K562 (cell line): ENCODE measurements around the gene CTSW. TPM values are rescaled to one million over a fixed set of nuclear protein-coding genes. Genes with fewer than 3 reads are reported as not detected.

ENCODE experiments used
- ADNP ChIP-seq: fragments of 200-800 bp; sonication (Bioruptor generic); IDR thresholded peaks from 2 replicates; pipeline ENCODE4 v1.6.1; 2016; ENCODE audit warnings: missing genetic modification characterization, missing compliant biosample characterization
- BCOR ChIP-seq: fragments of 450-650 bp; IDR thresholded peaks from 2 replicates; pipeline ENCODE4 v1.6.1; 2016
- CBX3 ChIP-seq, 2 experiments: IDR thresholded peaks; 1 replicate in 1 of 2; 2 replicates in 1 of 2; pipeline ENCODE4 v1.6.1; 2012; ENCODE audit warnings: inconsistent platforms in 2 of 2, low read length in 2 of 2, borderline replicate concordance in 1 of 2, control low read depth in 1 of 2
- CXXC5 ChIP-seq: fragments of 250-450 bp; sonication (Bioruptor Pico); IDR thresholded peaks from 2 replicates; pipeline ENCODE4 v1.8.0; 2022; ENCODE audit warnings: inconsistent platforms, mild to moderate bottlenecking, moderate library complexity
- FOS ChIP-seq: IDR thresholded peaks from 3 replicates; pipeline ENCODE4 v1.6.1; 2011; ENCODE audit not compliant: insufficient read length; ENCODE audit errors: extremely low read depth
- HDAC2 ChIP-seq: fragments of 450-650 bp; IDR thresholded peaks from 2 replicates; pipeline ENCODE4 v1.6.1; 2016; ENCODE audit warnings: mild to moderate bottlenecking
- NFRKB ChIP-seq: fragments of 450-650 bp; IDR thresholded peaks from 2 replicates; pipeline ENCODE4 v1.6.1; 2016; ENCODE audit warnings: low read depth
- POLR3A ChIP-seq: IDR thresholded peaks from 2 replicates; pipeline ENCODE4 v1.6.1; 2011; ENCODE audit warnings: borderline replicate concordance, mild to moderate bottlenecking, moderate library complexity; ENCODE audit not compliant: insufficient read length, insufficient read depth; ENCODE audit errors: extremely low read depth
- SIN3A ChIP-seq, 2 experiments: fragments of 150-350 bp in 1 of 2; IDR thresholded peaks; 2 replicates each; pipeline ENCODE4 v1.6.1; 2011 to 2016; ENCODE audit warnings: borderline replicate concordance in 2 of 2, low read depth in 2 of 2, low read length in 2 of 2, mild to moderate bottlenecking in 2 of 2, moderate library complexity in 2 of 2; ENCODE audit not compliant: control insufficient read depth in 1 of 2
- SPI1 ChIP-seq: IDR thresholded peaks from 2 replicates; pipeline ENCODE4 v1.6.1; 2011; ENCODE audit warnings: low read depth, low read length, control low read depth, borderline replicate concordance
- TEAD1 ChIP-seq, 2 experiments: fragments of 450-650 bp in 1 of 2; sonication (generic) in 1 of 2; formaldehyde crosslinking; IDR thresholded peaks; 2 replicates each; pipeline versions ENCODE4 v1.4.0 to v1.8.0; 2020 to 2022; ENCODE audit warnings: mild to moderate bottlenecking in 2 of 2, missing genetic modification reagents in 1 of 2
- ZC3H4 ChIP-seq: sonication (generic); formaldehyde crosslinking; IDR thresholded peaks from 2 replicates; pipeline ENCODE4 v1.9.0; 2021; ENCODE audit warnings: missing genetic modification reagents, borderline replicate concordance
- ZNF12 ChIP-seq: sonication (generic); formaldehyde crosslinking; IDR thresholded peaks from 2 replicates; pipeline ENCODE4 v1.4.0; 2020; ENCODE audit warnings: mild to moderate bottlenecking, missing genetic modification reagents
- ZNF146 ChIP-seq: IDR thresholded peaks from one replicate; pipeline ENCODE4 v1.6.1; 2018; ENCODE audit warnings: missing compliant biosample characterization; ENCODE audit not compliant: unreplicated experiment
- polyA plus RNA-seq, 8 experiments: library from polyadenylated mRNA; depleted of rRNA in 4 of 8; stranded (reverse) in 5 of 8; unstranded in 3 of 8; fragments of >200 nt; fragmentation: Nextera tagmentation in 2 of 8; fragmentation: Illumina TruSeq in 1 of 8; extraction: Ambion mirVana in 2 of 8; extraction: Trizol in 1 of 8; gene quantifications; 2 replicates each; pipeline versions ENCODE4 v1.2.1 to v1.2.3, GENCODE V29; 2011 to 2014; ENCODE audit warnings: inconsistent platforms in 1 of 8, missing spikeins in 1 of 8
- total RNA-seq, 7 experiments: library from RNA; depleted of rRNA in 6 of 7; stranded (reverse); fragments of >200 nt in 6 of 7; fragmentation: Illumina TruSeq in 2 of 7; extraction: Trizol in 2 of 7; gene quantifications; 2 replicates each; pipeline versions ENCODE4 v1.2.1 to v1.2.3, GENCODE V29; 2011 to 2021; ENCODE audit warnings: low replicate concordance in 1 of 7
- TF ChIP-seq, protein P1 (sequence below): IDR thresholded peaks from 2 replicates; pipeline ENCODE4 v1.6.1; 2012; ENCODE audit warnings: low read depth, low read length, improper control_type of control experiment, borderline replicate concordance
- TF ChIP-seq, protein P2 (sequence below): fragments of 250-450 bp; sonication (Bioruptor Pico); IDR thresholded peaks from 2 replicates; pipeline ENCODE4 v1.5.0; 2021; ENCODE audit warnings: mild to moderate bottlenecking, borderline replicate concordance
- TF ChIP-seq, protein P3 (sequence below): fragments of 450-650 bp; formaldehyde crosslinking; IDR thresholded peaks from 2 replicates; pipeline ENCODE4 v1.4.0; 2022; ENCODE audit warnings: mild to moderate bottlenecking, moderate library complexity
- TF ChIP-seq, protein P4 (sequence below), 2 experiments: IDR thresholded peaks; 2 replicates each; pipeline ENCODE4 v1.6.1; 2011; ENCODE audit warnings: borderline replicate concordance in 1 of 2, control low read depth in 1 of 2, low read depth in 1 of 2, low read length in 1 of 2, mild to moderate bottlenecking in 1 of 2, mixed read lengths in 1 of 2, moderate library complexity in 1 of 2; ENCODE audit not compliant: insufficient read depth in 1 of 2, insufficient read length in 1 of 2, poor library complexity in 1 of 2, severe bottlenecking in 1 of 2; ENCODE audit errors: extremely low read depth in 1 of 2

The CTSW gene
- total and polyA plus RNA-seq, 9 of the 15 experiments (the other 6 are each of a cell fraction or from before 2014, with no cell fraction given): 0.04 TPM; not detected in 8

DNA sequence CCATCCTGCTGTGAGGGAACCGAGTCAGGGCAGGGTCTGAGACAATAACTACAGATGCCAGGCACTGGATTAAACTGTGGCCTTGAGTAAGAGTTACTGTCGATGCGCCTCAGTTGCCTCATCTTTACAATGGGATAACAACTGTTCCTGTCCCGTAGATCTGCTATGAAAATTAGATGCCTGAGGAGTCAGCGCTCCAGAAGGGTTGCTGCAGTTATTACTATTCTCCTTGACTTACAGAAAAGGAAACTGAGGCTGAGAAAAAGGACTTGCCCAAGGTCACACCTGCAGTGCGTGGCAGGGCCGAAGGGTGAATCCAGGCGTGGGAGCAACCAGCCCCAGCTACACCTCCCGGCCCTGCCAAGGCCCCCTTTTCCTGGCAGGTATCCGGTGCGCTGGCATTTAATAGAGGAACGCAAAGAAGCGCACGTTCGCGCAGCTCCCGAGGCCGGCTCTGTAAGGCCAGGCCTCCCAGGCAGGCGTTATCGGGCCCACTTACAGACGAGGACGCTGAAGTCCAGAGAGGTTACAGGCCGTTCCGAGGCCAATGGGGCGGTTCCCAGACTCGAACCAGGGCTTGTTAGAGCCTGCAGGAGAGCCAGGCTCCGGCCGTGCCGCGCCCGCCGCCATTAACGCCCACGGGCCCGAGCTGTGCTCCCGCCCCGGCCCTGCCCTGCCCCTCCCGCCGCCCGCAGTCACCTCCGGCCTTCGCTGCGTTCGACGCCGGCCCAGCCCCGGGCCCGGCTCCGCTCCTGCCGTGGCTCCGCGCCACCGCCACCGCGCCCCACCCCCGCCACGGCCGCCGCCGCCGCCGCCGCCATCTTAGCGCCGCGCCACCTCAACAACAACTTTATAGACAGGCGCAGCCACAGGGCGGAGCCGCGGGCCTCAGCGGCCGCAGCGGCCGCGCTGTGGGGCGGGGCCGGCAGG is 38.8 kb downstream of the CTSW start, which contains the start of gene C11orf68 (continued):
- TF ChIP-seq FOS (no peak), ADNP (tag) (peak; percentile 71; the same call in 1 of the 2 replicates), ZNF12 (CRISPR knock-in tag) (peak; percentile 81; the same call in 1 of the 2 replicates), TEAD1 (CRISPR knock-in tag; IDR thresholded peaks at IDR 0.05) (peak in 1 of 2 experiments; percentile 8; a peak in 2 of 4 replicates), ZC3H4 (peak; percentile 61), HDAC2 (peak; percentile 78), POLR3A (no peak), SPI1 (no peak), BCOR (peak; percentile 95), CBX3 (IDR thresholded peaks at IDR 0.05; ENCODE audit: borderline replicate concordance in 1 of 2, low read length in 2 of 2) (peak in 1 of 2 experiments; percentile 77; a peak in 1 of 3 replicates), CXXC5 (CRISPR knock-in tag) (peak; percentile 87; the same call in 1 of the 2 replicates), SIN3A (IDR thresholded peaks at IDR 0.05; ENCODE audit: borderline replicate concordance in 2 of 2, control insufficient read depth in 1 of 2, low read depth in 2 of 2, low read length in 2 of 2) (0 out of 4 replicates have a peak, but pooled peaks of 1 of the 2 experiments have one; percentile 51), ZNF146 (CRISPR knock-in tag) (peak; percentile 5), NFRKB (peak; percentile 45)
- TF ChIP-seq, protein P1, sequence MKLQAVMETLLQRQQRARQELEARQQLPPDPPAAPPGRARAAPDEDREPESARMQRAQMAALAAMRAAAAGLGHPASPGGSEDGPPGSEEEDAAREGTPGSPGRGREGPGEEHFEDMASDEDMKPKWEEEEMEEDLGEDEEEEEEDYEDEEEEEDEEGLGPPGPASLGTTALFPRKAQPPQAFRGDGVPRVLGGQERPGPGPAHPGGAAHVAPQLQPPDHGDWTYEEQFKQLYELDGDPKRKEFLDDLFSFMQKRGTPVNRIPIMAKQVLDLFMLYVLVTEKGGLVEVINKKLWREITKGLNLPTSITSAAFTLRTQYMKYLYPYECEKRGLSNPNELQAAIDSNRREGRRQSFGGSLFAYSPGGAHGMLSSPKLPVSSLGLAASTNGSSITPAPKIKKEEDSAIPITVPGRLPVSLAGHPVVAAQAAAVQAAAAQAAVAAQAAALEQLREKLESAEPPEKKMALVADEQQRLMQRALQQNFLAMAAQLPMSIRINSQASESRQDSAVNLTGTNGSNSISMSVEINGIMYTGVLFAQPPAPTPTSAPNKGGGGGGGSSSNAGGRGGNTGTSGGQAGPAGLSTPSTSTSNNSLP: no peak
- TF ChIP-seq, protein P2, sequence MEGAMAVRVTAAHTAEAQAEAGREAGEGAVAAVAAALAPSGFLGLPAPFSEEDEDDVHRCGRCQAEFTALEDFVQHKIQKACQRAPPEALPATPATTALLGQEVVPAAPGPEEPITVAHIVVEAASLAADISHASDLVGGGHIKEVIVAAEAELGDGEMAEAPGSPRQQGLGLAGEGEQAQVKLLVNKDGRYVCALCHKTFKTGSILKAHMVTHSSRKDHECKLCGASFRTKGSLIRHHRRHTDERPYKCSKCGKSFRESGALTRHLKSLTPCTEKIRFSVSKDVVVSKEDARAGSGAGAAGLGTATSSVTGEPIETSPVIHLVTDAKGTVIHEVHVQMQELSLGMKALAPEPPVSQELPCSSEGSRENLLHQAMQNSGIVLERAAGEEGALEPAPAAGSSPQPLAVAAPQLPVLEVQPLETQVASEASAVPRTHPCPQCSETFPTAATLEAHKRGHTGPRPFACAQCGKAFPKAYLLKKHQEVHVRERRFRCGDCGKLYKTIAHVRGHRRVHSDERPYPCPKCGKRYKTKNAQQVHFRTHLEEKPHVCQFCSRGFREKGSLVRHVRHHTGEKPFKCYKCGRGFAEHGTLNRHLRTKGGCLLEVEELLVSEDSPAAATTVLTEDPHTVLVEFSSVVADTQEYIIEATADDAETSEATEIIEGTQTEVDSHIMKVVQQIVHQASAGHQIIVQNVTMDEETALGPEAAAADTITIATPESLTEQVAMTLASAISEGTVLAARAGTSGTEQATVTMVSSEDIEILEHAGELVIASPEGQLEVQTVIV (CRISPR knock-in tag): no peak
- TF ChIP-seq, protein P3, sequence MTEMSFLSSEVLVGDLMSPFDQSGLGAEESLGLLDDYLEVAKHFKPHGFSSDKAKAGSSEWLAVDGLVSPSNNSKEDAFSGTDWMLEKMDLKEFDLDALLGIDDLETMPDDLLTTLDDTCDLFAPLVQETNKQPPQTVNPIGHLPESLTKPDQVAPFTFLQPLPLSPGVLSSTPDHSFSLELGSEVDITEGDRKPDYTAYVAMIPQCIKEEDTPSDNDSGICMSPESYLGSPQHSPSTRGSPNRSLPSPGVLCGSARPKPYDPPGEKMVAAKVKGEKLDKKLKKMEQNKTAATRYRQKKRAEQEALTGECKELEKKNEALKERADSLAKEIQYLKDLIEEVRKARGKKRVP (CRISPR knock-in tag): 0 out of 2 replicates have a peak, but pooled peaks have one; percentile 34
- TF ChIP-seq, protein P4, sequence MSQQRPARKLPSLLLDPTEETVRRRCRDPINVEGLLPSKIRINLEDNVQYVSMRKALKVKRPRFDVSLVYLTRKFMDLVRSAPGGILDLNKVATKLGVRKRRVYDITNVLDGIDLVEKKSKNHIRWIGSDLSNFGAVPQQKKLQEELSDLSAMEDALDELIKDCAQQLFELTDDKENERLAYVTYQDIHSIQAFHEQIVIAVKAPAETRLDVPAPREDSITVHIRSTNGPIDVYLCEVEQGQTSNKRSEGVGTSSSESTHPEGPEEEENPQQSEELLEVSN (IDR thresholded peaks at IDR 0.05; ENCODE audit: borderline replicate concordance in 1 of 2, extremely low read depth in 1 of 2, insufficient read depth in 1 of 2, insufficient read length in 1 of 2, low read depth in 1 of 2, low read length in 1 of 2, poor library complexity in 1 of 2, severe bottlenecking in 1 of 2): peak in 1 of 2 experiments; percentile 46
